H9 (cell line): Measurements from ENCODE around the gene IRF6. TPM values are rescaled to one million over a fixed set of nuclear protein-coding genes. Genes with fewer than 3 reads are reported as not detected.

Source experiments
- DNase-seq: peaks from one replicate; pipeline ENCODE4 v3.0.0-alpha.2; 2017
- H2AFZ ChIP-seq: one replicate; pipeline ENCODE4 v1.6.1; 2013; ENCODE audit warnings: mild to moderate bottlenecking, low read length, control low read depth, moderate library complexity
- H2AK5ac ChIP-seq: 2 replicates; pipeline ENCODE4 v1.6.1; 2013; ENCODE audit warnings: low read length, control low read depth, mixed read lengths; ENCODE audit not compliant: insufficient read length
- H2BK120ac ChIP-seq: one replicate; pipeline ENCODE4 v1.6.1; 2013; ENCODE audit warnings: low read depth, mild to moderate bottlenecking, low read length, control low read depth, inconsistent platforms; ENCODE audit not compliant: poor library complexity, severe bottlenecking
- H2BK12ac ChIP-seq: 2 replicates; pipeline ENCODE4 v1.6.1; 2013; ENCODE audit warnings: low read length, control low read depth, mixed read lengths, low read depth; ENCODE audit not compliant: insufficient read length
- H2BK15ac ChIP-seq: 2 replicates; pipeline ENCODE4 v1.6.1; 2013; ENCODE audit warnings: low read depth, low read length, control low read depth
- H2BK20ac ChIP-seq: one replicate; pipeline ENCODE4 v1.6.1; 2013; ENCODE audit warnings: low read depth, mild to moderate bottlenecking, low read length, control low read depth, inconsistent platforms; ENCODE audit not compliant: poor library complexity, severe bottlenecking
- H2BK5ac ChIP-seq: 2 replicates; pipeline ENCODE4 v1.6.1; 2013; ENCODE audit warnings: low read length, control low read depth, mixed read lengths; ENCODE audit not compliant: insufficient read length
- H3K14ac ChIP-seq: 2 replicates; pipeline ENCODE4 v1.6.1; 2013; ENCODE audit warnings: low read length, control low read depth; ENCODE audit not compliant: insufficient read depth
- H3K18ac ChIP-seq: 2 replicates; pipeline ENCODE4 v1.6.1; 2013; ENCODE audit warnings: low read depth, mild to moderate bottlenecking, mixed read lengths, low read length, control low read depth; ENCODE audit not compliant: insufficient read length
- H3K23ac ChIP-seq: 2 replicates; pipeline ENCODE4 v1.6.1; 2013; ENCODE audit warnings: low read length, control low read depth, mixed read lengths, low read depth; ENCODE audit not compliant: insufficient read length
- H3K23me2 ChIP-seq: 2 replicates; pipeline ENCODE4 v1.6.1; 2013; ENCODE audit warnings: low read depth, mild to moderate bottlenecking, mixed read lengths, low read length, control low read depth; ENCODE audit not compliant: insufficient read length, poor library complexity, severe bottlenecking
- H3K27ac ChIP-seq: 2 replicates; pipeline ENCODE4 v1.5.1; 2013; ENCODE audit warnings: low read length, control low read depth, mixed read lengths, low read depth; ENCODE audit not compliant: insufficient read length
- H3K27me3 ChIP-seq: 2 replicates; pipeline ENCODE4 v1.6.1; 2013; ENCODE audit warnings: low read length, control low read depth, inconsistent platforms; ENCODE audit not compliant: insufficient read depth
- H3K4ac ChIP-seq: 2 replicates; pipeline ENCODE4 v1.6.1; 2013; ENCODE audit warnings: low read depth, mild to moderate bottlenecking, control low read depth, inconsistent platforms, low read length, moderate library complexity
- H3K4me1 ChIP-seq: 2 replicates; pipeline ENCODE4 v1.6.1; 2013; ENCODE audit warnings: low read length, control low read depth, inconsistent platforms; ENCODE audit not compliant: insufficient read depth
- H3K4me2 ChIP-seq: 2 replicates; pipeline ENCODE4 v1.6.1; 2013; ENCODE audit warnings: low read length, control low read depth, mixed read lengths; ENCODE audit not compliant: insufficient read length, insufficient read depth
- H3K56ac ChIP-seq: 2 replicates; pipeline ENCODE4 v1.6.1; 2013; ENCODE audit warnings: low read depth, mild to moderate bottlenecking, mixed read lengths, low read length, control low read depth; ENCODE audit not compliant: insufficient read length
- H3K79me1 ChIP-seq: 2 replicates; pipeline ENCODE4 v1.6.1; 2013; ENCODE audit warnings: low read depth, mild to moderate bottlenecking, moderate library complexity, low read length, control low read depth, inconsistent platforms; ENCODE audit not compliant: insufficient read depth, poor library complexity, severe bottlenecking
- H3K79me2 ChIP-seq: 2 replicates; pipeline ENCODE4 v1.6.1; 2013; ENCODE audit warnings: low read length, control low read depth, inconsistent platforms; ENCODE audit not compliant: insufficient read depth
- H3K9ac ChIP-seq: 2 replicates; pipeline ENCODE4 v1.6.1; 2013; ENCODE audit warnings: low read length, control low read depth, mixed read lengths; ENCODE audit not compliant: insufficient read length; ENCODE audit errors: extremely low read depth
- H3K9me3 ChIP-seq: one replicate; pipeline ENCODE4 v1.6.1; 2013; ENCODE audit warnings: low read depth, low read length, inconsistent platforms; ENCODE audit not compliant: control insufficient read depth
- H3T11ph ChIP-seq: one replicate; pipeline ENCODE4 v1.6.1; 2013; ENCODE audit warnings: mild to moderate bottlenecking, low read length, control low read depth, inconsistent platforms
- H4K20me1 ChIP-seq: one replicate; pipeline ENCODE4 v1.6.1; 2013; ENCODE audit not compliant: control insufficient read depth, insufficient read length, insufficient read depth
- H4K5ac ChIP-seq: 2 replicates; pipeline ENCODE4 v1.6.1; 2013; ENCODE audit warnings: low read depth, mild to moderate bottlenecking, mixed read lengths, low read length, control low read depth; ENCODE audit not compliant: insufficient read length
- H4K8ac ChIP-seq: replicated peaks from 2 replicates; pipeline ENCODE4 v1.6.1; 2013; ENCODE audit warnings: low read length, control low read depth, mixed read lengths, low read depth; ENCODE audit not compliant: insufficient read length
- H4K91ac ChIP-seq: 2 replicates; pipeline ENCODE4 v1.6.1; 2013; ENCODE audit warnings: low read depth, mild to moderate bottlenecking, moderate library complexity, mixed read lengths, low read length, control low read depth; ENCODE audit not compliant: insufficient read length
- H3K27ac Mint-ChIP-seq, 3 experiments: 2 replicates in 2 of 3; 3 replicates in 1 of 3; pipeline ENCODE4 v1.8.0; 2020 to 2021; ENCODE audit warnings: mixed read lengths in 3 of 3, mild to moderate bottlenecking in 1 of 3, moderate library complexity in 1 of 3
- H3K27me3 Mint-ChIP-seq: 2 replicates; pipeline ENCODE4 v1.8.0; 2021; ENCODE audit warnings: low read depth, mild to moderate bottlenecking, moderate library complexity, mixed read lengths
- H3K36me3 Mint-ChIP-seq, 3 experiments: 2 replicates in 2 of 3; 3 replicates in 1 of 3; pipeline ENCODE4 v1.8.0; 2020 to 2021; ENCODE audit warnings: low read depth in 3 of 3, mixed read lengths in 3 of 3; ENCODE audit not compliant: insufficient read depth in 1 of 3
- H3K4me1 Mint-ChIP-seq, 2 experiments: 2 replicates each; pipeline ENCODE4 v1.8.0; 2020; ENCODE audit warnings: mixed read lengths in 2 of 2
- H3K4me3 Mint-ChIP-seq, 2 experiments: 2 replicates in 1 of 2; 3 replicates in 1 of 2; pipeline ENCODE4 v1.8.0; 2020 to 2021; ENCODE audit warnings: mild to moderate bottlenecking in 2 of 2, mixed read lengths in 2 of 2, moderate library complexity in 1 of 2
- H3K9me3 Mint-ChIP-seq, 2 experiments: 2 replicates in 1 of 2; 3 replicates in 1 of 2; pipeline ENCODE4 v1.8.0; 2020; ENCODE audit warnings: mild to moderate bottlenecking in 2 of 2, mixed read lengths in 2 of 2, moderate library complexity in 1 of 2
- WGBS: extraction: QIAGEN DNeasy Blood & Tissue Kit; methylation state at CpG from one replicate; pipeline ENCODE4 v1.1.7; 2013; ENCODE audit warnings: missing lambda C conversion rate, low lambda C conversion rate, mixed read lengths; ENCODE audit not compliant: insufficient read length; ENCODE audit errors: extremely low coverage; 5-methylcytosine and 5-hydroxymethylcytosine counted together
- total RNA-seq: library from RNA; stranded (reverse); gene quantifications from 2 replicates; pipeline ENCODE4 v1.2.1, GENCODE V29; 2021
- TF ChIP-seq, protein P1 (sequence below): fragments of 200-600 bp; sonication (generic); conservative IDR thresholded peaks from 3 replicates; pipeline ENCODE4 v1.8.0; 2021; ENCODE audit warnings: antibody characterized with exemption, mild to moderate bottlenecking

The IRF6 gene
- total RNA-seq, 1 experiment from 2014 or later: 7.1 TPM

- TF ChIP-seq, protein P1, sequence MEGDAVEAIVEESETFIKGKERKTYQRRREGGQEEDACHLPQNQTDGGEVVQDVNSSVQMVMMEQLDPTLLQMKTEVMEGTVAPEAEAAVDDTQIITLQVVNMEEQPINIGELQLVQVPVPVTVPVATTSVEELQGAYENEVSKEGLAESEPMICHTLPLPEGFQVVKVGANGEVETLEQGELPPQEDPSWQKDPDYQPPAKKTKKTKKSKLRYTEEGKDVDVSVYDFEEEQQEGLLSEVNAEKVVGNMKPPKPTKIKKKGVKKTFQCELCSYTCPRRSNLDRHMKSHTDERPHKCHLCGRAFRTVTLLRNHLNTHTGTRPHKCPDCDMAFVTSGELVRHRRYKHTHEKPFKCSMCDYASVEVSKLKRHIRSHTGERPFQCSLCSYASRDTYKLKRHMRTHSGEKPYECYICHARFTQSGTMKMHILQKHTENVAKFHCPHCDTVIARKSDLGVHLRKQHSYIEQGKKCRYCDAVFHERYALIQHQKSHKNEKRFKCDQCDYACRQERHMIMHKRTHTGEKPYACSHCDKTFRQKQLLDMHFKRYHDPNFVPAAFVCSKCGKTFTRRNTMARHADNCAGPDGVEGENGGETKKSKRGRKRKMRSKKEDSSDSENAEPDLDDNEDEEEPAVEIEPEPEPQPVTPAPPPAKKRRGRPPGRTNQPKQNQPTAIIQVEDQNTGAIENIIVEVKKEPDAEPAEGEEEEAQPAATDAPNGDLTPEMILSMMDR: no peak
- no peak overlapping the region for H2BK20ac ChIP-seq
- peaks cover 14% of the 10 kb centered on the region in 2 experiments for H3K4me1 Mint-ChIP-seq
Observed at GRCh38 chr1:209749670-209750323, 56.1 kb downstream of the IRF6 start.

More at GRCh38 chr1:209749670-209750323, 56.1 kb downstream of the IRF6 start:
- no peak overlapping the region for H3K56ac ChIP-seq
- H2BK12ac ChIP-seq: no peak overlapping the region
- no CpG with 5 or more reads among the region's 6 CpGs for WGBS
- DNase-seq: no peak
- no peak overlapping the region for H4K8ac ChIP-seq
- no peak overlapping the region for H2AK5ac ChIP-seq
- H3K18ac ChIP-seq: no peak overlapping the region
- H2AFZ ChIP-seq: no peak overlapping the region
- H3K27ac ChIP-seq: no peak overlapping the region
- H4K91ac ChIP-seq: no peak overlapping the region
- H3K27me3 ChIP-seq: peaks cover 2% of the 10 kb centered on the region; the same call in 1 of the 2 replicates
- no peak overlapping the region for H4K5ac ChIP-seq
- H3K27me3 Mint-ChIP-seq: peaks cover 46% of the 10 kb centered on the region
- no peak overlapping the region for H3K27ac Mint-ChIP-seq
- H3K14ac ChIP-seq: no peak overlapping the region
- no peak overlapping the region for H2BK120ac ChIP-seq
- no peaks in the 10 kb centered on the region for H3K9me3 ChIP-seq
- H3K9ac ChIP-seq: no peak overlapping the region
- no peak overlapping the region for H3K23ac ChIP-seq
- H3K4me3 Mint-ChIP-seq: no peak overlapping the region
- H3K4me1 ChIP-seq: no peaks in the 10 kb centered on the region
- no peaks in the 10 kb centered on the region for H4K20me1 ChIP-seq
- H2BK5ac ChIP-seq: no peak overlapping the region
- H3K23me2 ChIP-seq: no peaks in the 10 kb centered on the region
- no peak overlapping the region for H2BK15ac ChIP-seq
- no peaks in the 10 kb centered on the region for H3K79me2 ChIP-seq
- H3K4ac ChIP-seq: no peak overlapping the region
- no peaks in the 10 kb centered on the region for H3K79me1 ChIP-seq
- no peaks in the 10 kb centered on the region for H3K9me3 Mint-ChIP-seq
- no peaks in the 10 kb centered on the region for H3K36me3 Mint-ChIP-seq
- no peak overlapping the region for H3T11ph ChIP-seq
- no peak overlapping the region for H3K4me2 ChIP-seq
